Nephron progenitor cell (in vitro differentiated cells): ENCODE measurements around the gene COL26A1.
A peak's percentile ranks its signal among the peaks of the same experiment; 100 is the strongest.

Experiments
- DNase-seq: peaks from one replicate; pipeline ENCODE4 v3.0.0; 2021
- H3K27ac Mint-ChIP-seq: 2 replicates; pipeline ENCODE4 v1.8.0; 2021; ENCODE audit warnings: mild to moderate bottlenecking, moderate library complexity, mixed read lengths
- H3K27me3 Mint-ChIP-seq: 2 replicates; pipeline ENCODE4 v1.8.0; 2021; ENCODE audit warnings: mild to moderate bottlenecking, low read depth, mixed read lengths; ENCODE audit not compliant: poor library complexity
- H3K36me3 Mint-ChIP-seq: 2 replicates; pipeline ENCODE4 v1.8.0; 2021; ENCODE audit warnings: low read depth, mixed read lengths
- H3K4me1 Mint-ChIP-seq: 2 replicates; pipeline ENCODE4 v1.8.0; 2021; ENCODE audit warnings: mixed read lengths
- H3K4me3 Mint-ChIP-seq: 2 replicates; pipeline ENCODE4 v1.8.0; 2021; ENCODE audit warnings: mild to moderate bottlenecking, moderate library complexity, mixed read lengths
- H3K9me3 Mint-ChIP-seq: 2 replicates; pipeline ENCODE4 v1.8.0; 2021; ENCODE audit warnings: mild to moderate bottlenecking, moderate library complexity, mixed read lengths
- TF ChIP-seq, protein P1 (sequence below): fragments of 200-600 bp; sonication (generic); IDR thresholded peaks from 2 replicates; pipeline ENCODE4 v1.5.0; 2021; ENCODE audit warnings: antibody characterized with exemption

The COL26A1 gene

DNA sequence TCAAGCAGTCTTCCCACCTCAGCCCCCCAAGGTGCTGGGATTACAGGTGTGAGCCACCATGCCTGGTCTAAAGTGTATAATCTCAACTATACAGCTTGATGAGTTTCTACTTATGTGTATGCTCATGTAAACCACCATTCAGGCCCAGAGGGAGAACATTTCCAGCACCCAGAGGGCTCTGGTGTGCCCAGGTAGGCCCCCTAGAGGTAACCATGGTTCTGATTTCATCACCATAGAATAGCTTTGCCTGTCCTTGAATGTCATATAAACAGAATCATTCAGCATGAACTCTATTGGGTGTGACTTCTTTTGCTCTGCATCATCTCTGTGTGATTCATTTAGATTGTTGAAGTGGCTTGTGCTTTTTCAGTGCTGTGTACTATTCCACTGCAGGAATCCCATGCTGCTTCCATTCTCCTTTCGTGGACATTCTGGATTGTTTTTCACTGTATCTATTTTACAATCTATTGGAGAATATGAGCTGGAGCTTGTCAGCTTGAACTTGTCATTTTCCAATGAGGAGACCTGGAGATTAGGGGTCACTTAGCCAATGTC is 35.2 kb downstream of the COL26A1 start:
- Mint-ChIP-seq H3K4me3 (no peak overlapping the region), H3K4me1 (peaks cover 74% of the 10 kb centered on the region), H3K9me3 (peaks cover 3% of the 10 kb centered on the region), H3K27ac (no peak overlapping the region), H3K27me3 (peaks cover 12% of the 10 kb centered on the region), H3K36me3 (peaks cover 35% of the 10 kb centered on the region)
- TF ChIP-seq, protein P1, sequence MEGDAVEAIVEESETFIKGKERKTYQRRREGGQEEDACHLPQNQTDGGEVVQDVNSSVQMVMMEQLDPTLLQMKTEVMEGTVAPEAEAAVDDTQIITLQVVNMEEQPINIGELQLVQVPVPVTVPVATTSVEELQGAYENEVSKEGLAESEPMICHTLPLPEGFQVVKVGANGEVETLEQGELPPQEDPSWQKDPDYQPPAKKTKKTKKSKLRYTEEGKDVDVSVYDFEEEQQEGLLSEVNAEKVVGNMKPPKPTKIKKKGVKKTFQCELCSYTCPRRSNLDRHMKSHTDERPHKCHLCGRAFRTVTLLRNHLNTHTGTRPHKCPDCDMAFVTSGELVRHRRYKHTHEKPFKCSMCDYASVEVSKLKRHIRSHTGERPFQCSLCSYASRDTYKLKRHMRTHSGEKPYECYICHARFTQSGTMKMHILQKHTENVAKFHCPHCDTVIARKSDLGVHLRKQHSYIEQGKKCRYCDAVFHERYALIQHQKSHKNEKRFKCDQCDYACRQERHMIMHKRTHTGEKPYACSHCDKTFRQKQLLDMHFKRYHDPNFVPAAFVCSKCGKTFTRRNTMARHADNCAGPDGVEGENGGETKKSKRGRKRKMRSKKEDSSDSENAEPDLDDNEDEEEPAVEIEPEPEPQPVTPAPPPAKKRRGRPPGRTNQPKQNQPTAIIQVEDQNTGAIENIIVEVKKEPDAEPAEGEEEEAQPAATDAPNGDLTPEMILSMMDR: no peak
- no peak for DNase-seq

DNA sequence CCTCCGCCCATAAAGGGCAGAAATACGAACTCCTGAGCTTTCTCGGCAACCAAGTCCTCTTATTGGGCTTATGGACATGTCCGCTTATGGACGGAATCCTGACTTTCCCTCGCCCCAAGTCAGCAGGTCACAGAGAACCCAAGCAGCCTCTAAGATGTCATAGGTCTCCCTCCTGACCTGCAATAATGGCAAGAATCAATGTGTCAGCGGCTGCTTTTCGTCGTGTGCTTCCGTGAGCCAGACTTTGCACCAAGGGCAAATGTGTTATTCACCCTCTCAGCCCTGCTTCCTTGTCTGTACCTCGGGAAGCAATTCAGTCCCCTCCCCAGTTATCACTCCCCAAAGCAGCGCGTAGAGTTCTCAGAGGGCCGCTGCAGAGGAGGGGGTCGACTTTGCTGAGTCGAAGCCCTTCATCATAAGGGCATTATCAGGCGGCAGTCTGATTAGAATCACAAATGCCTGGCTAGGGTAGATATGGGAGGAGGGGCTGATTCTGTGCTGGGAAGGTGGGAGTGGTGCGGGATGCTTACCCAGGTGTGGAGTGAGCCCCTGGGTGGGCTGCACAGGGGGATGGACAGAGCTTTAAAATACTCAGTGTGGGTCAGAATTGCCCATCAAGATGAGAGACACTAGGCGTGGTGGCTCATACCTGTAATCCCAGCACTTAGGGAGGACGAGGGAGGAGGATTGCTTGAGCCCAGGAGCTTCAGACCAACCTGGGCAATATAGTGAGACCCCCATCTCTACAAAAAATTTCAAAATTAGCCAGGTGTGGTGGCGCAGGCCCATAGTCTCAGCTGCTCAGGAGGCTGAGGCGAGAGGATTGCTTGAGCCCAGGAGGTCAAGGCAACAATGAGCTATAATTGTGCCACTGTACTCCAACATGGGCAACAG is 36.0 kb downstream of the COL26A1 start:
- no peak for DNase-seq
- Mint-ChIP-seq H3K4me1 (peaks cover 70% of the 10 kb centered on the region), H3K36me3 (peaks cover 43% of the 10 kb centered on the region), H3K27me3 (peaks cover 12% of the 10 kb centered on the region), H3K27ac (peak overlapping the region; percentile 78), H3K9me3 (peaks cover 3% of the 10 kb centered on the region), H3K4me3 (no peak overlapping the region)
- TF ChIP-seq, protein P1: no peak

DNA sequence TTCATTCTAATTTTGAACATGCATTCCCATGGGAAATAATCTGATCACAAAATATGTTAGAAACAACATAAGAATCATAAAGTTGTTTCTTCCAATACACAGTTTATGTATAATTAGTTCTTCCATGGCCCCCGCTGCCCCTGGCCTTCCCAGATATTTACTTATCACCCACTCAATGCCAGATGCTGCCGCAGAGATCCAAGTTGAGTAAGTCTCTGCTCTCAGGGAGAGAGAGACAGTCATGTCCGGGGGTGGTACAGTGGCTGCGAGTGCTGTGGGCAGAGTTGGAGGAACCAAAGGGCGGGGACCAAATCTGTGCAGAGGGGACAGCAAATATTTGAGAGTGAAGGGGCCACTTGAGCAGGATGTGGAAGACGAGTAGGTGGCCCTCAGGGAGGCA is 37.1 kb downstream of the COL26A1 start:
- TF ChIP-seq, protein P1: no peak
- no peak for DNase-seq
- H3K9me3 Mint-ChIP-seq: peaks cover 3% of the 10 kb centered on the region
- H3K4me3 Mint-ChIP-seq: no peak overlapping the region
- peaks cover 66% of the 10 kb centered on the region for H3K4me1 Mint-ChIP-seq
- peak overlapping the region; percentile 49 for H3K27ac Mint-ChIP-seq
- H3K27me3 Mint-ChIP-seq: peaks cover 12% of the 10 kb centered on the region
- H3K36me3 Mint-ChIP-seq: peaks cover 48% of the 10 kb centered on the region

DNA sequence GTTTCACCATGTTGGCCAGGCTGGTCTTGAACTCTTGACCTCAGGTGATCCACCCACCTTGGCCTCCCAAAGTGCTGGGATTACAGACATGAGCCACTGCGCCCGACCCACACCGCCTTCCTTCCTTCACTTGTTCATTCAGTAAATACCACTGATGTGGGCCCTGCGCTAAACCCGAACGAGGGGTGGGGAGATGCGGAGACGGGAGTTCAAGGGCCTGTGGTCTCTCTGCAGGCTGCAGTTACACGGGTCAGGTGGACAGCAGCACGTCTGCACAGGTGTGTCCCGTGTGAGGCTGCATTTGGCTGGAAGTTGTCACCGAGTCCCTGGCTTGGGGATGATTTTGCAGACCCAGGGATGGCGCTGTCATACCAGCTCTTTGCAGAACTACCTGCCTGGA is 38.1 kb downstream of the COL26A1 start:
- TF ChIP-seq, protein P1: no peak
- peaks cover 56% of the 10 kb centered on the region for H3K36me3 Mint-ChIP-seq
- peaks cover 3% of the 10 kb centered on the region for H3K9me3 Mint-ChIP-seq
- peaks cover 63% of the 10 kb centered on the region for H3K4me1 Mint-ChIP-seq
- peak overlapping the region; percentile 83 for H3K27ac Mint-ChIP-seq
- H3K27me3 Mint-ChIP-seq: peaks cover 12% of the 10 kb centered on the region
- no peak for DNase-seq
- no peak overlapping the region for H3K4me3 Mint-ChIP-seq

DNA sequence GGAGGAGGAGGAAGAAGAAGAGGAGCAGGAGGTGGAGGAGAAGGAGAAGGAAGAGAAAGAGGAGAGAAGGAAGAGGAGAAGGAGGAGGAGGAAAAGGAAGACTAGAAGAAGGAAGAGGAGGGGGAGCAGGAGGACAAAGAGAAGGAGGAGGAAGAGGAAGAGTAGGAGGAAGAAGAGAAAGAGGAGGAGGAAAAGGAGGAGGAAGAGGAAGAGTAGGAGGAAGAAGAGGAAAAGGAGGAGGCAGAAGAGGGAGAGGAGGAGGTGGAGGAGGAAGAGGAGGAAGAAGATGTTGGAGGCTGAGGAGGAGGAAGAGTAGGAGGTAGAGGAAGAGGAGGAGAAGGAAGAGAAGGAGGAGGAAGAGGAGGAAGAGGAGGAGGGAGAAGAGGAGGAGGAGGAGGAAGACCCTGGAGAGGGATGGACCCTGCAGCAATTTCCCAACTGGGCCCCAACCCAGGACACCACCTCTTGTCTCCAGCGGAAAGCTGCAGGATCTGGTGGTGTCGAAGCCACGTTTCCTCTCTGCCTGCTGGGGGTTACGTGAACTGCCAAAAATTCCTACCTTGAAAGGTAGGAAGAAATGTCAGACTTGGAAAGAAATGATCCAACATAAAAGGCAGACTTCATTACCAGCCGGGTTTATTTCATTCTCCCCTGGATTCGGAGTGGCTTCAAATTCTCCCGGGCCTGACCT is 38.9 kb downstream of the COL26A1 start:
- peaks cover 63% of the 10 kb centered on the region for H3K4me1 Mint-ChIP-seq
- peaks cover 10% of the 10 kb centered on the region for H3K9me3 Mint-ChIP-seq
- H3K4me3 Mint-ChIP-seq: peak overlapping the region; percentile 65
- peaks cover 64% of the 10 kb centered on the region for H3K36me3 Mint-ChIP-seq
- H3K27me3 Mint-ChIP-seq: peaks cover 12% of the 10 kb centered on the region
- TF ChIP-seq, protein P1: no peak
- no peak for DNase-seq
- peak overlapping the region; percentile 89 for H3K27ac Mint-ChIP-seq
